GM21360 (cell line): Measurements from ENCODE around the gene CLEC11A.

ENCODE experiments used
- ATAC-seq: cut with Tn5 transposase; IDR thresholded peaks from one replicate; pipeline ENCODE4 v1.9.1; 2021; ENCODE audit warnings: mild to moderate bottlenecking, moderate library complexity; ENCODE audit not compliant: unreplicated experiment

Gene CLEC11A

GRCh38 chr19:50723069-50723468 is at the start of gene CLEC11A:
Gene CLEC11A, plus strand, starts transcription at chr19:50723364. Its CDS starts 162 bp downstream, at chr19:50723526.
- ATAC-seq = no peak

- ATAC-seq = no peak
These were observed 46.5 kb upstream of the CLEC11A start for GRCh38 chr19:50676625-50677197.

- ATAC-seq = no peak
These were observed 45.5 kb upstream of the CLEC11A start for GRCh38 chr19:50677636-50678035.

- ATAC-seq = no peak
These were observed 44.8 kb upstream of the CLEC11A start for GRCh38 chr19:50678323-50678722.

- peak; percentile 81 for ATAC-seq
These were observed 43.7 kb upstream of the CLEC11A start for GRCh38 chr19:50679177-50680125.

- ATAC-seq = no peak
These were observed 36.7 kb upstream of the CLEC11A start for GRCh38 chr19:50686310-50687032.

- ATAC-seq = no peak
These were observed 34.4 kb upstream of the CLEC11A start for GRCh38 chr19:50688766-50689165.

- ATAC-seq = no peak
These were observed 32.7 kb upstream of the CLEC11A start for GRCh38 chr19:50690439-50690838.

- no peak for ATAC-seq
These were observed 29.8 kb upstream of the CLEC11A start for GRCh38 chr19:50693064-50693975.

- ATAC-seq = no peak
These were observed 28.4 kb upstream of the CLEC11A start for GRCh38 chr19:50694815-50695145.

GRCh38 chr19:50695251-50696093 is 27.7 kb upstream of the CLEC11A start:
- no peak for ATAC-seq

GRCh38 chr19:50696094-50696483 is 27.1 kb upstream of the CLEC11A start:
- no peak for ATAC-seq

- no peak for ATAC-seq
These were observed 25.6 kb upstream of the CLEC11A start for GRCh38 chr19:50697414-50698124.

- ATAC-seq = no peak
These were observed 21.7 kb upstream of the CLEC11A start for GRCh38 chr19:50701367-50701985.

- ATAC-seq = no peak
These were observed 20.9 kb upstream of the CLEC11A start for GRCh38 chr19:50702158-50702870.

GRCh38 chr19:50702871-50703829 is 20.0 kb upstream of the CLEC11A start:
- ATAC-seq = no peak
